A673 (cell line): Measurements from ENCODE around the gene PLA2G4A.

Experiments used
- EZH2 ChIP-seq: fragments of 200-600 bp; sonication (generic); IDR thresholded peaks from 2 replicates; pipeline ENCODE4 v1.6.1; 2017; ENCODE audit warnings: borderline replicate concordance, low read depth, mild to moderate bottlenecking, mixed read lengths, antibody characterized with exemption, low read length; ENCODE audit not compliant: poor library complexity, severe bottlenecking
- TF ChIP-seq, protein P1 (sequence below): fragments of 300-800, 200-600 bp; sonication (generic); conservative IDR thresholded peaks from 2 replicates; pipeline ENCODE4 v1.5.1; 2017; ENCODE audit warnings: low read depth, mild to moderate bottlenecking, antibody characterized with exemption, low read length, moderate library complexity, mixed read lengths

DNA sequence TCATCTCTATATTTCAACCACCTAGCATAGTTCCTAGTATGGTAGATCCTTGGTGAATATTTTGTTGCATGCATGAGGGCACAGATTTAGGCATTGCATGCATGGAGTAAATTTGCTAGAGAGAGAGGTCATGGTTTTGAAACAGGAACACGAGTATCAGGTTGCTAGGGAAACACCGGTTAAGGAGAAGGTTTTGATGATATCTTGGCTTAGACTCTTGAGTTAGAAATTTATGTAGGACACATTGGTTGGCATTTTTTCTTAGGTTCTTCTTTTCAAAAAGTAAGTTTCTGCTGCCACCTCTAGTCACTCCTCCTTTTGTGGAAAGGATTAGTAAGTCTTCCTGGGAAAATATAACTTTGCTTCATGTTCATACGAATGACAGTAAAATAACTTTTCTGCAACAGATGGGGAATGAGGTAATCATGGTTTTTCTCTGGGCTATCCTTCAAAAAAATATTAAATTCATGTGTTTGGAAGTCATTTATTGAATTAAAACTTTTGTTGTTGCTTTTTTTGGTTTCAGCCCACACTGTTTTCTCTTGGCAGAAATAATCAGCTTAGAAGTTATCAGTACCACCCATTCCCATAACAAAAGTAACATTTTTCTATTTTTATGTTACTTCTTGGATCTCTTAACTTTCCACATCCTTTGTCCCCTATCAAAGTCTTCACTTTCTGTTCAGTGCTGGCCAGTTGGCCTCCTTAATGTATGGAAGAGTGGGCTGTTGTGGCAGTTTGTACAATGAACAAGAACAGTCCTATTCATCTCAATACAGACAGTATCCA, 97.3 kb downstream of the PLA2G4A start:
- TF ChIP-seq, protein P1, sequence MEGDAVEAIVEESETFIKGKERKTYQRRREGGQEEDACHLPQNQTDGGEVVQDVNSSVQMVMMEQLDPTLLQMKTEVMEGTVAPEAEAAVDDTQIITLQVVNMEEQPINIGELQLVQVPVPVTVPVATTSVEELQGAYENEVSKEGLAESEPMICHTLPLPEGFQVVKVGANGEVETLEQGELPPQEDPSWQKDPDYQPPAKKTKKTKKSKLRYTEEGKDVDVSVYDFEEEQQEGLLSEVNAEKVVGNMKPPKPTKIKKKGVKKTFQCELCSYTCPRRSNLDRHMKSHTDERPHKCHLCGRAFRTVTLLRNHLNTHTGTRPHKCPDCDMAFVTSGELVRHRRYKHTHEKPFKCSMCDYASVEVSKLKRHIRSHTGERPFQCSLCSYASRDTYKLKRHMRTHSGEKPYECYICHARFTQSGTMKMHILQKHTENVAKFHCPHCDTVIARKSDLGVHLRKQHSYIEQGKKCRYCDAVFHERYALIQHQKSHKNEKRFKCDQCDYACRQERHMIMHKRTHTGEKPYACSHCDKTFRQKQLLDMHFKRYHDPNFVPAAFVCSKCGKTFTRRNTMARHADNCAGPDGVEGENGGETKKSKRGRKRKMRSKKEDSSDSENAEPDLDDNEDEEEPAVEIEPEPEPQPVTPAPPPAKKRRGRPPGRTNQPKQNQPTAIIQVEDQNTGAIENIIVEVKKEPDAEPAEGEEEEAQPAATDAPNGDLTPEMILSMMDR, result 0 out of 2 replicates have a peak, but pooled peaks have one; percentile 9
- TF ChIP-seq EZH2, result no peak
